H1 (cell line): ENCODE results near the gene PTPRD. TPM values are rescaled to one million over a fixed set of nuclear protein-coding genes. Genes with fewer than 3 reads are reported as not detected.

ENCODE experiments used
- CTCF ChIA-PET: fragments of 300-600 bp; sonication (Branson Sonifier 250); formaldehyde crosslinking; loops from one replicate; lab custom pipeline; 2021; ENCODE audit not compliant: partially characterized antibody; lab: Charles Lee
- POLR2A ChIA-PET: fragments of 300-600 bp; sonication (Branson Sonifier 250); formaldehyde crosslinking; loops from one replicate; lab custom pipeline; 2021; ENCODE audit warnings: inconsistent platforms; ENCODE audit not compliant: partially characterized antibody; lab: Charles Lee
- DNase-seq, 2 experiments: peaks; one replicate each; pipeline versions ENCODE4 v3.0.0 to v3.0.0-alpha.2; 2010 to 2022; ENCODE audit warnings: low spot score in 2 of 2, low read depth in 1 of 2, mixed read lengths in 1 of 2
- FAIRE-seq: peaks from 2 replicates; lab custom pipeline; 2011; peaks lifted over from hg19 to GRCh38; lab: Jason Lieb, UNC
- H2AFZ ChIP-seq: 2 replicates; pipeline ENCODE4 v1.8.1; 2012; ENCODE audit warnings: low read length, inconsistent platforms
- H2AK5ac ChIP-seq: 2 replicates; pipeline ENCODE4 v1.6.1; 2013; ENCODE audit warnings: low read depth, low read length
- H2BK120ac ChIP-seq: replicated peaks from 2 replicates; pipeline ENCODE3; 2013; ENCODE audit warnings: low read depth, low read length, inconsistent platforms
- H2BK12ac ChIP-seq: 2 replicates; pipeline ENCODE4 v1.6.1; 2013; ENCODE audit warnings: low read depth, low read length
- H2BK15ac ChIP-seq: 2 replicates; pipeline ENCODE4 v1.6.1; 2013; ENCODE audit warnings: low read length
- H2BK20ac ChIP-seq: 2 replicates; pipeline ENCODE4 v1.6.1; 2013; ENCODE audit warnings: low read length
- H2BK5ac ChIP-seq: 2 replicates; pipeline ENCODE4 v1.6.1; 2013; ENCODE audit warnings: low read depth, low read length
- H3K14ac ChIP-seq: 2 replicates; pipeline ENCODE4 v1.6.1; 2013; ENCODE audit warnings: inconsistent platforms; ENCODE audit not compliant: insufficient read length
- H3K18ac ChIP-seq: 2 replicates; pipeline ENCODE4 v1.6.1; 2013; ENCODE audit warnings: low read length; ENCODE audit errors: extremely low read depth
- H3K23ac ChIP-seq: 2 replicates; pipeline ENCODE4 v1.6.1; 2013; ENCODE audit warnings: inconsistent platforms; ENCODE audit not compliant: insufficient read length
- H3K23me2 ChIP-seq: 2 replicates; pipeline ENCODE4 v1.6.1; 2013; ENCODE audit warnings: low read depth, low read length
- H3K27ac ChIP-seq: 2 replicates; pipeline ENCODE4 v1.6.1; 2011; ENCODE audit warnings: low read depth, low read length, inconsistent platforms
- H3K27me3 ChIP-seq, 4 experiments: replicated peaks in 1 of 4; 1 replicate in 1 of 4; 2 replicates in 3 of 4; pipeline versions ENCODE4 v1.6.1 to v1.8.1; 2011 to 2013; ENCODE audit warnings: low read length in 3 of 4, mild to moderate bottlenecking in 3 of 4, inconsistent platforms in 2 of 4, mixed read lengths in 2 of 4, moderate library complexity in 1 of 4; ENCODE audit not compliant: control insufficient read depth in 3 of 4, insufficient read depth in 3 of 4; ENCODE audit errors: extremely low read depth in 1 of 4
- H3K36me3 ChIP-seq, 4 experiments: 2 replicates each; pipeline versions ENCODE4 v1.6.1 to v1.8.1; 2011 to 2013; ENCODE audit warnings: mild to moderate bottlenecking in 4 of 4, low read length in 3 of 4, moderate library complexity in 2 of 4, control low read depth in 1 of 4, inconsistent platforms in 1 of 4; ENCODE audit not compliant: insufficient read depth in 4 of 4, control insufficient read depth in 2 of 4
- H3K4ac ChIP-seq: replicated peaks from 2 replicates; pipeline ENCODE3; 2013; ENCODE audit warnings: low read length, low read depth, mixed read lengths, inconsistent platforms; ENCODE audit not compliant: insufficient read length
- H3K4me1 ChIP-seq, 4 experiments: replicated peaks in 1 of 4; 1 replicate in 1 of 4; 2 replicates in 3 of 4; pipeline versions ENCODE4 v1.6.1 to v1.8.1; 2011 to 2013; ENCODE audit warnings: low read length in 3 of 4, inconsistent platforms in 2 of 4, mixed read lengths in 1 of 4; ENCODE audit not compliant: insufficient read depth in 4 of 4, control insufficient read depth in 3 of 4
- H3K4me2 ChIP-seq, 2 experiments: 2 replicates each; pipeline versions ENCODE4 v1.6.1 to v1.8.1; 2011 to 2013; ENCODE audit warnings: low read depth in 2 of 2, low read length in 2 of 2, control low read depth in 1 of 2, inconsistent platforms in 1 of 2, mild to moderate bottlenecking in 1 of 2; ENCODE audit not compliant: insufficient read depth in 1 of 2
- H3K4me3 ChIP-seq, 4 experiments: fragments of 200-600, 300-600 bp in 1 of 4; sonication (generic), shearing (Covaris generic), sonication (Bioruptor Twin) in 1 of 4; 2 replicates each; pipeline versions ENCODE4 v1.5.1 to v1.8.1; 2011 to 2016; ENCODE audit warnings: low read length in 4 of 4, low read depth in 3 of 4, control low read depth in 2 of 4, inconsistent platforms in 2 of 4, mild to moderate bottlenecking in 2 of 4, mixed read lengths in 1 of 4, moderate library complexity in 1 of 4; ENCODE audit not compliant: insufficient read depth in 2 of 4; ENCODE audit errors: extremely low read depth in 1 of 4
- H3K56ac ChIP-seq: replicated peaks from 2 replicates; pipeline ENCODE3; 2013; ENCODE audit warnings: low read depth, mild to moderate bottlenecking, mixed read lengths, low read length, inconsistent platforms; ENCODE audit not compliant: insufficient read length
- H3K79me1 ChIP-seq: 2 replicates; pipeline ENCODE4 v1.6.1; 2013; ENCODE audit warnings: low read depth, low read length, control low read depth
- H3K79me2 ChIP-seq, 2 experiments: 2 replicates each; pipeline versions ENCODE4 v1.6.1 to v1.8.1; 2012 to 2013; ENCODE audit warnings: low read length in 2 of 2, mild to moderate bottlenecking in 2 of 2, inconsistent platforms in 1 of 2; ENCODE audit not compliant: insufficient read depth in 2 of 2, control insufficient read depth in 1 of 2
- H3K9ac ChIP-seq, 4 experiments: replicated peaks in 1 of 4; 1 replicate in 1 of 4; 2 replicates in 3 of 4; pipeline versions ENCODE4 v1.6.1 to v1.8.1; 2011 to 2013; ENCODE audit warnings: low read depth in 3 of 4, low read length in 3 of 4, control low read depth in 2 of 4, mild to moderate bottlenecking in 2 of 4, moderate library complexity in 2 of 4, inconsistent platforms in 1 of 4; ENCODE audit errors: extremely low read depth in 1 of 4
- H3K9me3 ChIP-seq, 2 experiments: 2 replicates each; pipeline versions ENCODE4 v1.6.1 to v1.8.1; 2012 to 2013; ENCODE audit warnings: mild to moderate bottlenecking in 2 of 2, moderate library complexity in 2 of 2, control low read depth in 1 of 2, inconsistent platforms in 1 of 2, low read depth in 1 of 2, low read length in 1 of 2, mixed read lengths in 1 of 2; ENCODE audit not compliant: insufficient read depth in 2 of 2
- H4K20me1 ChIP-seq, 2 experiments: replicated peaks in 1 of 2; 2 replicates each; pipeline versions ENCODE3 to v1.8.1; 2011 to 2013; ENCODE audit warnings: inconsistent platforms in 2 of 2, low read length in 2 of 2, mild to moderate bottlenecking in 1 of 2; ENCODE audit not compliant: insufficient read depth in 2 of 2, control insufficient read depth in 1 of 2
- H4K5ac ChIP-seq: 2 replicates; pipeline ENCODE4 v1.6.1; 2013; ENCODE audit warnings: low read length, low read depth, mixed read lengths, inconsistent platforms; ENCODE audit not compliant: insufficient read length
- H4K8ac ChIP-seq: 2 replicates; pipeline ENCODE4 v1.8.0; 2013; ENCODE audit warnings: mild to moderate bottlenecking, moderate library complexity, low read length, inconsistent platforms; ENCODE audit not compliant: insufficient read depth; ENCODE audit errors: extremely low read depth
- H4K91ac ChIP-seq: replicated peaks from 2 replicates; pipeline ENCODE3; 2013; ENCODE audit warnings: low read length, mixed read lengths, inconsistent platforms; ENCODE audit not compliant: insufficient read length
- ASH2L ChIP-seq: fragments of 200-600, 300-600 bp; sonication (generic); IDR thresholded peaks from one replicate; pipeline ENCODE4 v1.7.1; 2017; ENCODE audit warnings: low read length
- GABPA ChIP-seq: IDR thresholded peaks from 2 replicates; pipeline ENCODE4 v1.6.1; 2011; ENCODE audit warnings: mild to moderate bottlenecking, low read length, moderate library complexity, borderline replicate concordance; ENCODE audit not compliant: insufficient read depth
- HDAC2 ChIP-seq, 2 experiments: fragments of 300-600 bp in 1 of 2; sonication (generic) in 1 of 2; IDR thresholded peaks; 2 replicates each; pipeline ENCODE4 v1.6.1; 2011 to 2012; ENCODE audit warnings: low read depth in 2 of 2, low read length in 2 of 2, mild to moderate bottlenecking in 2 of 2, moderate library complexity in 2 of 2, borderline replicate concordance in 1 of 2, inconsistent platforms in 1 of 2
- PHF8 ChIP-seq: fragments of 200-600 bp; sonication (generic); conservative IDR thresholded peaks from 2 replicates; pipeline ENCODE4 v1.7.1; 2012; ENCODE audit warnings: low read depth, mild to moderate bottlenecking, inconsistent platforms, low read length, moderate library complexity
- RFX5 ChIP-seq: IDR thresholded peaks from 2 replicates; pipeline ENCODE4 v1.6.1; 2011; ENCODE audit warnings: low read depth, low read length, improper control_type of control experiment, borderline replicate concordance
- SP4 ChIP-seq: IDR thresholded peaks from 2 replicates; pipeline ENCODE4 v1.6.1; 2012; ENCODE audit warnings: low read length, inconsistent platforms
- WGBS, 2 experiments: shearing (Covaris generic) in 1 of 2; methylation state at CpG; one replicate each; pipeline versions ENCODE4 v1.1.6 to v1.1.7; 2013 to 2015; ENCODE audit warnings: low lambda C conversion rate in 2 of 2, mixed read lengths in 2 of 2, inconsistent platforms in 1 of 2, low coverage in 1 of 2, missing lambda C conversion rate in 1 of 2; ENCODE audit not compliant: insufficient replicate concordance in 2 of 2, insufficient coverage in 1 of 2, insufficient read length in 1 of 2; ENCODE audit errors: extremely low coverage in 1 of 2, missing lambda C conversion rate in 1 of 2; 5-methylcytosine and 5-hydroxymethylcytosine counted together
- polyA plus RNA-seq, 7 experiments: library from polyadenylated mRNA; depleted of rRNA in 3 of 7; stranded (reverse) in 5 of 7; unstranded in 2 of 7; fragments of >200 nt in 5 of 7; fragments of 200-250 nt in 2 of 7; gene quantifications; 1 replicate in 5 of 7; 2 replicates in 1 of 7; 4 replicates in 1 of 7; pipeline versions ENCODE4 v1.2.1 to v1.2.3, GENCODE V29; 2011 to 2013; ENCODE audit warnings: missing spikeins in 2 of 7, mixed read lengths in 2 of 7
- total RNA-seq: library from RNA; stranded (reverse); fragmentation: NEBNext Ultra II Directional; extraction: Animal tissue kit (Norgen Biotek cat#: 25700); gene quantifications from 2 replicates; pipeline ENCODE4 v1.2.1, GENCODE V29; 2021

The PTPRD gene
- total and polyA plus RNA-seq, 2 of the 8 experiments (the other 6 are each of a cell fraction or from before 2014, with no cell fraction given) = 17.2 to 77.0 TPM

DNA sequence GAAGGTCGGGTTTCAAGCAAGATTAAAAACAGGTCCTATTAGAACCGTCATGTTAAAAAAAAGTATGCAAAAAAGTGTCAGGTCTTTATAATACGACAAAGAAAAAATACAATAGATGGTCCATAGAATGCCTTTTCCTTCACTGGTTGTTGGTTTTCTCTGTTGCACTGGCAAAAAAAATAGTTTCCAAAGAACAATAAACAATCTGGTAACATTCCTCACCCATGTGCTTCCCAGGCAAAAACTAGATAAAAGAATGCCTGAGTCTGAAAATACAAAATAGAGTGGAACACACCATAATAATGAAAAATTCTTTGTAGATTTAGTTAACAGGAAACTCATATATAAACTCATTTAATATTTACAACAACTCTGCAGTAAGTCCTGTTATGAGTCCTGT is 2223.3 kb downstream of the PTPRD start:
- FAIRE-seq (no peak), DNase-seq (no peak)
- H3K9me3 ChIP-seq = no peaks in the 10 kb centered on the region
- H2AK5ac ChIP-seq = no peak overlapping the region
- H3K23me2 ChIP-seq = no peaks in the 10 kb centered on the region
- no peaks in the 10 kb centered on the region for H3K36me3 ChIP-seq
- H2BK15ac ChIP-seq = no peak overlapping the region
- H4K8ac ChIP-seq = no peak overlapping the region
- WGBS, 2 experiments = 88% methylated on average over 3 of the region's 3 CpGs; no CpG with 5 or more reads in 1 of the 2 experiments
- no peak overlapping the region for H3K4me2 ChIP-seq
- no peak overlapping the region for H3K27ac ChIP-seq
- H3K23ac ChIP-seq = no peak overlapping the region
- no peak overlapping the region for H4K5ac ChIP-seq
- H3K4me3 ChIP-seq = no peak overlapping the region
- no peak overlapping the region for H3K9ac ChIP-seq
- no peaks in the 10 kb centered on the region for H3K79me2 ChIP-seq
- H3K4ac ChIP-seq = no peak overlapping the region
- H3K56ac ChIP-seq = no peak overlapping the region
- H4K91ac ChIP-seq = no peak overlapping the region
- H3K4me1 ChIP-seq = no peaks in the 10 kb centered on the region
- H3K27me3 ChIP-seq = no peaks in the 10 kb centered on the region
- TF ChIP-seq RFX5 (no peak), PHF8 (no peak), HDAC2 (IDR thresholded peaks at IDR 0.05; ENCODE audit: borderline replicate concordance in 1 of 2, low read depth in 2 of 2, low read length in 2 of 2) (no peak), GABPA (no peak), ASH2L (no peak), SP4 (no peak)
- TF ChIP-seq, all 59 proteins: peak for 0
- Histone ChIP-seq H2BK120ac (no peak overlapping the region), H3K79me1 (no peaks in the 10 kb centered on the region), H2BK12ac (no peak overlapping the region), H2BK20ac (no peak overlapping the region), H2BK5ac (no peak overlapping the region), H4K20me1 (no peaks in the 10 kb centered on the region), H3K14ac (no peak overlapping the region), H3K18ac (no peak overlapping the region), H2AFZ (no peak overlapping the region)
- CTCF ChIA-PET = no interaction called here
- POLR2A ChIA-PET = no interaction called here
